Measurements from ENCODE around the gene HTR3A.
"Not testable (repeated sequence)": the region's sequence is repeated elsewhere in the genome, so short reads cannot be mapped to it uniquely, and the experiment has no call there.

Gene HTR3A

GRCh38 chr11:113974741-113975470 lies at the start of gene HTR3A:
Gene HTR3A (plus strand): TSS chr11:113975108. CDS start chr11:113975326, 218 bp downstream.
- peak; percentile 82 for DNase-seq (ENCODE audit: low spot score)

GRCh38 chr11:113926273-113927197 lies 48.4 kb upstream of the HTR3A start:
- no peak for DNase-seq (ENCODE audit: low spot score)

GRCh38 chr11:113928311-113928710 lies 46.6 kb upstream of the HTR3A start:
- DNase-seq (ENCODE audit: low spot score): no peak

- no peak for DNase-seq (ENCODE audit: low spot score)
Observed at GRCh38 chr11:113932788-113933187, 42.1 kb upstream of the HTR3A start.

- not testable (repeated sequence) for DNase-seq (ENCODE audit: low spot score)
Observed at GRCh38 chr11:113934193-113934592, 40.7 kb upstream of the HTR3A start.

GRCh38 chr11:113934761-113935160 lies 40.1 kb upstream of the HTR3A start:
- no peak for DNase-seq (ENCODE audit: low spot score)

- DNase-seq (ENCODE audit: low spot score): no peak
Observed at GRCh38 chr11:113935858-113936257, 39.0 kb upstream of the HTR3A start.

- no peak for DNase-seq (ENCODE audit: low spot score)
Observed at GRCh38 chr11:113937918-113938317, 37.0 kb upstream of the HTR3A start.

- DNase-seq (ENCODE audit: low spot score): no peak
Observed at GRCh38 chr11:113942256-113942655, 32.7 kb upstream of the HTR3A start.

GRCh38 chr11:113946162-113946561 lies 28.7 kb upstream of the HTR3A start:
- DNase-seq (ENCODE audit: low spot score): not testable (repeated sequence)

- no peak for DNase-seq (ENCODE audit: low spot score)
Observed at GRCh38 chr11:113947994-113948393, 26.9 kb upstream of the HTR3A start.

- no peak for DNase-seq (ENCODE audit: low spot score)
Observed at GRCh38 chr11:113949891-113950290, 25.0 kb upstream of the HTR3A start.

- no peak for DNase-seq (ENCODE audit: low spot score)
Observed at GRCh38 chr11:113951537-113951936, 23.4 kb upstream of the HTR3A start.

- no peak for DNase-seq (ENCODE audit: low spot score)
Observed at GRCh38 chr11:113952070-113952469, 22.8 kb upstream of the HTR3A start.

- no peak for DNase-seq (ENCODE audit: low spot score)
Observed at GRCh38 chr11:113952588-113952987, 22.3 kb upstream of the HTR3A start.

- DNase-seq (ENCODE audit: low spot score): no peak
Observed at GRCh38 chr11:113954235-113954634, 20.7 kb upstream of the HTR3A start.

GRCh38 chr11:113956986-113957385 lies 17.9 kb upstream of the HTR3A start:
- no peak for DNase-seq (ENCODE audit: low spot score)

- DNase-seq (ENCODE audit: low spot score): no peak
Observed at GRCh38 chr11:113960702-113961330, 14.1 kb upstream of the HTR3A start.

GRCh38 chr11:113967361-113967760 lies 7.5 kb upstream of the HTR3A start:
- no peak for DNase-seq (ENCODE audit: low spot score)

GRCh38 chr11:113971506-113972195 lies 3.3 kb upstream of the HTR3A start:
- no peak for DNase-seq (ENCODE audit: low spot score)

GRCh38 chr11:113977071-113977490 lies 2.2 kb downstream of the HTR3A start:
- DNase-seq (ENCODE audit: low spot score): no peak

- DNase-seq (ENCODE audit: low spot score): no peak
Observed at GRCh38 chr11:113977701-113978100, 2.8 kb downstream of the HTR3A start.

Data from kidney tubule cell (primary cell).